Measurements from ENCODE around the gene SRRT. TPM values are rescaled to one million over a fixed set of nuclear protein-coding genes. Genes with fewer than 3 reads are reported as not detected.

SRRT gene
- total and polyA plus RNA-seq, 2 donors (not counting 3 experiments of a cell fraction or from before 2014, with no cell fraction given) = 58.6 to 199 TPM

- Histone ChIP-seq H3K27ac (ENCODE audit: insufficient read depth, low read depth, low read length) (no peak overlapping the region), H2AFZ (ENCODE audit: low read depth, low read length) (no peak overlapping the region), H3K27me3 (ENCODE audit: control insufficient read depth in 2 of 2, insufficient read depth in 2 of 2, low read length in 2 of 2) (no peaks in the 10 kb centered on the region), H3K9me3 (replicated peaks; ENCODE audit: control insufficient read depth, insufficient read depth, low read length) (no peaks in the 10 kb centered on the region), H3K79me2 (ENCODE audit: control insufficient read depth, insufficient read depth, low read length) (peaks cover 29% of the 10 kb centered on the region), H3K4me2 (ENCODE audit: insufficient read depth, low read length) (no peak overlapping the region), H3K4me1 (ENCODE audit: control insufficient read depth, extremely low read depth, insufficient read depth, low read length) (peaks cover 30% of the 10 kb centered on the region), H3K9me1 (replicated peaks; ENCODE audit: control insufficient read depth, extremely low read depth, insufficient read depth, low read length) (no peaks in the 10 kb centered on the region), H3K9ac (replicated peaks; ENCODE audit: extremely low read depth, insufficient read depth, low read length) (no peak overlapping the region), H3K36me3 (ENCODE audit: control insufficient read depth in 2 of 2, extremely low read depth in 1 of 2, insufficient read depth in 2 of 2, low read length in 2 of 2) (peaks cover 22 to 64% of the 10 kb centered on the region in 2 experiments), H4K20me1 (replicated peaks; ENCODE audit: control insufficient read depth, extremely low read depth, insufficient read depth, low read length) (no peaks in the 10 kb centered on the region), H3K4me3 (replicated peaks in 1 of 3; ENCODE audit: insufficient read depth in 1 of 3, low read depth in 1 of 3, low read length in 3 of 3) (no peak overlapping the region)
- CTCF ChIA-PET = interaction anchor here (1.5 kb wide), 1 partner anchor 33 kb away, joined by 4 read pairs; the partner anchor contains the start of gene SLC12A9
- dilution Hi-C loops (cut with MboI; ENCODE audit: extremely low pct_ligation_motif_present, low sequenced_read_pairs) (no loop called here), intact Hi-C loops (cut with micrococcal nuclease) (no loop called here)
- DNase-seq (ENCODE audit: low read depth, low spot score) = no peak
- no peak for FAIRE-seq
- POLR2A ChIA-PET = no interaction called here
- no TSS peak for BruUV-seq (replicated peaks)
- TF ChIP-seq FOS (IDR thresholded peaks at IDR 0.05; ENCODE audit: borderline replicate concordance, insufficient read depth, low read length) (no peak), EZH2 (IDR thresholded peaks at IDR 0.05; ENCODE audit: borderline replicate concordance, low read depth, low read length, severe bottlenecking) (no peak), MYC (IDR thresholded peaks at IDR 0.05; ENCODE audit: low read depth, low read length) (no peak), GATA2 (IDR thresholded peaks at IDR 0.05; ENCODE audit: insufficient read depth, insufficient read length, low read depth, low read length) (no peak), CTCF (IDR thresholded peaks at IDR 0.05; ENCODE audit: extremely low read depth in 1 of 2, insufficient read depth in 1 of 2, low read depth in 1 of 2, low read length in 2 of 2) (no peak), JUN (IDR thresholded peaks at IDR 0.05; ENCODE audit: borderline replicate concordance, insufficient read depth, insufficient read length, low read depth) (no peak), POLR2A (IDR thresholded peaks at IDR 0.05; ENCODE audit: low read depth, low read length) (no peak), MAX (IDR thresholded peaks at IDR 0.05; ENCODE audit: insufficient read depth, insufficient read length) (no peak), POLR2AphosphoS5 (IDR thresholded peaks at IDR 0.05; ENCODE audit: insufficient read depth, low read depth, low read length) (no peak)
These were observed 10.7 kb downstream of the SRRT start for GRCh38 chr7:100885440-100886141.
